ENCODE measurements around the gene SMIM33.

The SMIM33 gene

DNA sequence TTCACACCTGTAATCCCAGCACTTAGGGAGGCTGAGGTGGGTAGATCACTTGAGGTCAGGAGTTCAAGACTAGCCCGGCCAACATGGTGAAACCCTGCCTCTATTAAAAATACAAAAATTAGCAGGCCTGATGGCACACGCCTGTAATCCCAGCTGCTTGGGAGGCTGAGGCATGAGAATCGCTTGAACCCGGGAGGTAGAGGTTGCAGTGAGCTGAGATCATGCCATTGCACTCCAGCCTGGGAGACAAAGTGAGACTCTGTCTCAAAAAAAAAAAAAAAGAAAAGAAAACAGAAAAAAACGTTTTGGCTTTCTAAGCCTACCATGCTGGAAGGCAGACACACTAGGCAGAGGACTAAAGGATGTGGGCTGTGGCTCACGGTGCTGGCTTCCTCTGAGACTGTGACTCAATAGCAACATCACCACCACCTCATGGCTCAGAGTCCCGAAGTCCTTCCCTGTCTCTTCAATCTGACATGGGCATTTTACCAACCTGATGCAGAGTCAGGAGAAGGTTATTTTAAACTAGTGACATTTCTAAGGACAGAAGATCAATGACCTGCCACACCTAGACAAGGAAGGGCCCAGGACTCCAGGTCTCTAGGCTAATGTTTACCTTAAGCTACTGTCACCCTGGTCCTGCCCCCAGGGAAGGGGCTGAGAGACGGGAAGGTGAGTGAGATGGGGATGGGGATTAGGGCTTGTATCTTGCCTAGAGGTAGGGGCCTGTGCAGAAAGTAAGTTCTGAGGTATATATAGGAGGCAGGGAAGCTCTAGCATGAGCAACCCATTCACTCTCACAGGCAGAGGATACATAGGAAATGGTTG, 12.0 kb upstream of the SMIM33 start:
- no peak overlapping the region for H3K56ac ChIP-seq (ENCODE audit: low read length)
- DNase-seq: no peak
- H2BK15ac ChIP-seq (replicated peaks; ENCODE audit: low read depth): no peak overlapping the region

GRCh38 chr5:139459451-139459934, 11.3 kb upstream of the SMIM33 start:
- no CpG with 5 or more reads among the region's 8 CpGs for whole genome bisulfite sequencing (ENCODE audit: extremely low coverage, insufficient coverage, low lambda C conversion rate)
- Histone ChIP-seq H3K18ac (ENCODE audit: low read length) (no peak overlapping the region), H4K5ac (ENCODE audit: low read length) (no peak overlapping the region), H3K4me1 (ENCODE audit: control insufficient read depth, low read depth, low read length) (peaks cover 8% of the 10 kb centered on the region), H3K4ac (ENCODE audit: low read depth, low read length) (no peak overlapping the region), H3K56ac (ENCODE audit: low read length) (no peak overlapping the region), H4K8ac (ENCODE audit: low read depth, low read length) (no peak overlapping the region), H3K9ac (ENCODE audit: low read length) (no peak overlapping the region), H2AK5ac (ENCODE audit: low read length) (no peak overlapping the region), H3K27me3 (ENCODE audit: insufficient read depth, low read length, poor library complexity) (no peaks in the 10 kb centered on the region), H3K23ac (ENCODE audit: low read length) (no peak overlapping the region), H3K79me1 (ENCODE audit: low read length) (no peaks in the 10 kb centered on the region), H3K27ac (ENCODE audit: low read depth, low read length) (no peak overlapping the region), H2BK120ac (ENCODE audit: low read depth, low read length) (no peak overlapping the region), H2BK5ac (ENCODE audit: low read length) (no peak overlapping the region), H3K4me2 (ENCODE audit: low read length) (no peak overlapping the region), H3K79me2 (ENCODE audit: control insufficient read depth, insufficient read depth, low read length) (no peaks in the 10 kb centered on the region), H2BK15ac (replicated peaks; ENCODE audit: low read depth) (no peak overlapping the region), H3K4me3 (ENCODE audit: low read length) (no peak overlapping the region), H3K36me3 (ENCODE audit: control insufficient read depth, insufficient read depth, low read length) (no peaks in the 10 kb centered on the region)
- DNase-seq: no peak

More for the DNA sequence above, 12.0 kb upstream of the SMIM33 start:
- H3K4me1 ChIP-seq (ENCODE audit: control insufficient read depth, low read depth, low read length): peaks cover 8% of the 10 kb centered on the region
- no peak overlapping the region for H3K4me2 ChIP-seq (ENCODE audit: low read length)
- H3K18ac ChIP-seq (ENCODE audit: low read length): no peak overlapping the region
- no peaks in the 10 kb centered on the region for H3K27me3 ChIP-seq (ENCODE audit: insufficient read depth, low read length, poor library complexity)
- H4K5ac ChIP-seq (ENCODE audit: low read length): no peak overlapping the region
- no peak overlapping the region for H3K9ac ChIP-seq (ENCODE audit: low read length)
- no peaks in the 10 kb centered on the region for H3K36me3 ChIP-seq (ENCODE audit: control insufficient read depth, insufficient read depth, low read length)
- H2AK5ac ChIP-seq (ENCODE audit: low read length): no peak overlapping the region
- H4K8ac ChIP-seq (ENCODE audit: low read depth, low read length): no peak overlapping the region
- H3K4me3 ChIP-seq (ENCODE audit: low read length): no peak overlapping the region
- no peak overlapping the region for H2BK120ac ChIP-seq (ENCODE audit: low read depth, low read length)
- H3K79me1 ChIP-seq (ENCODE audit: low read length): no peaks in the 10 kb centered on the region
- no CpG with 5 or more reads among the region's 8 CpGs for WGBS (ENCODE audit: extremely low coverage, insufficient coverage, low lambda C conversion rate)
- H2BK5ac ChIP-seq (ENCODE audit: low read length): no peak overlapping the region
- no peak overlapping the region for H3K27ac ChIP-seq (ENCODE audit: low read depth, low read length)
- no peak overlapping the region for H3K4ac ChIP-seq (ENCODE audit: low read depth, low read length)
- no peak overlapping the region for H3K23ac ChIP-seq (ENCODE audit: low read length)
- H3K79me2 ChIP-seq (ENCODE audit: control insufficient read depth, insufficient read depth, low read length): no peaks in the 10 kb centered on the region

- no peak overlapping the region for H3K18ac ChIP-seq (ENCODE audit: low read length)
- no peak overlapping the region for H3K4ac ChIP-seq (ENCODE audit: low read depth, low read length)
- no peaks in the 10 kb centered on the region for H3K36me3 ChIP-seq (ENCODE audit: control insufficient read depth, insufficient read depth, low read length)
- H2BK15ac ChIP-seq (replicated peaks; ENCODE audit: low read depth): no peak overlapping the region
- no peaks in the 10 kb centered on the region for H3K79me1 ChIP-seq (ENCODE audit: low read length)
- no peaks in the 10 kb centered on the region for H3K27me3 ChIP-seq (ENCODE audit: insufficient read depth, low read length, poor library complexity)
- no peak overlapping the region for H3K27ac ChIP-seq (ENCODE audit: low read depth, low read length)
- H4K8ac ChIP-seq (ENCODE audit: low read depth, low read length): no peak overlapping the region
- no peak overlapping the region for H3K4me2 ChIP-seq (ENCODE audit: low read length)
- H3K79me2 ChIP-seq (ENCODE audit: control insufficient read depth, insufficient read depth, low read length): no peaks in the 10 kb centered on the region
- H3K56ac ChIP-seq (ENCODE audit: low read length): no peak overlapping the region
- no peak overlapping the region for H2BK120ac ChIP-seq (ENCODE audit: low read depth, low read length)
- H4K5ac ChIP-seq (ENCODE audit: low read length): no peak overlapping the region
- no CpG with 5 or more reads among the region's 1 CpG for WGBS (ENCODE audit: extremely low coverage, insufficient coverage, low lambda C conversion rate)
- DNase-seq: no peak
- no peak overlapping the region for H3K9ac ChIP-seq (ENCODE audit: low read length)
- no peak overlapping the region for H2AK5ac ChIP-seq (ENCODE audit: low read length)
- no peak overlapping the region for H3K23ac ChIP-seq (ENCODE audit: low read length)
- H3K4me1 ChIP-seq (ENCODE audit: control insufficient read depth, low read depth, low read length): peaks cover 8% of the 10 kb centered on the region
- H3K4me3 ChIP-seq (ENCODE audit: low read length): no peak overlapping the region
- H2BK5ac ChIP-seq (ENCODE audit: low read length): no peak overlapping the region
Observed at GRCh38 chr5:139460455-139460854, 10.3 kb upstream of the SMIM33 start.

- Histone ChIP-seq H2BK15ac (replicated peaks; ENCODE audit: low read depth) (no peak overlapping the region), H2AK5ac (ENCODE audit: low read length) (no peak overlapping the region), H3K4ac (ENCODE audit: low read depth, low read length) (no peak overlapping the region), H3K27ac (ENCODE audit: low read depth, low read length) (no peak overlapping the region), H3K9ac (ENCODE audit: low read length) (no peak overlapping the region), H4K8ac (ENCODE audit: low read depth, low read length) (no peak overlapping the region), H3K4me2 (ENCODE audit: low read length) (no peak overlapping the region), H3K18ac (ENCODE audit: low read length) (no peak overlapping the region), H3K79me2 (ENCODE audit: control insufficient read depth, insufficient read depth, low read length) (no peaks in the 10 kb centered on the region), H3K23ac (ENCODE audit: low read length) (no peak overlapping the region), H2BK5ac (ENCODE audit: low read length) (no peak overlapping the region), H4K5ac (ENCODE audit: low read length) (no peak overlapping the region), H3K79me1 (ENCODE audit: low read length) (no peaks in the 10 kb centered on the region), H3K4me3 (ENCODE audit: low read length) (no peak overlapping the region), H3K27me3 (ENCODE audit: insufficient read depth, low read length, poor library complexity) (no peaks in the 10 kb centered on the region), H2BK120ac (ENCODE audit: low read depth, low read length) (no peak overlapping the region), H3K4me1 (ENCODE audit: control insufficient read depth, low read depth, low read length) (peaks cover 8% of the 10 kb centered on the region), H3K36me3 (ENCODE audit: control insufficient read depth, insufficient read depth, low read length) (no peaks in the 10 kb centered on the region), H3K56ac (ENCODE audit: low read length) (peak overlapping the region; percentile 40)
- no CpG with 5 or more reads among the region's 7 CpGs for WGBS (ENCODE audit: extremely low coverage, insufficient coverage, low lambda C conversion rate)
- no peak for DNase-seq
Observed at GRCh38 chr5:139461176-139461575, 9.6 kb upstream of the SMIM33 start.

DNA sequence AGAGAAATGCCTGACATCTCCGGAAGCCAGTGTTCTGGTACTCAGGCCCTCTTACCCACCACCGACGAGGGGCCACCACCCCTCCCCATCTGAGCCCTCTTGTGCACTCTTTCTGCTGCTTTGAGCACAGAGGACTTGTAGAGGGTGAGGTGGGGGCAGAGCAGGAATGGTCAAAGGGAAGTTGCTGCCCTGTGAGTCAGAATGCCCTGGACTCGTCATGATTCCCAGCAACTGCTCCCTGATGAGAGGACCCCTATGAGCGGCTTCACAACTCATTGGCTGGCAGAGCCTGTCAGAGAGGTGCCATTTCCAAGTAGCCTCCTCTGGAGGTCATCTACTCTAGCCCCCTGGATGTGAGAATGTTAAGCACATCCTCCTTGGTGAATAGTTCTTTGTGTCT, 9.1 kb upstream of the SMIM33 start:
- no peaks in the 10 kb centered on the region for H3K27me3 ChIP-seq (ENCODE audit: insufficient read depth, low read length, poor library complexity)
- peaks cover 8% of the 10 kb centered on the region for H3K4me1 ChIP-seq (ENCODE audit: control insufficient read depth, low read depth, low read length)
- no peak overlapping the region for H3K4ac ChIP-seq (ENCODE audit: low read depth, low read length)
- H4K5ac ChIP-seq (ENCODE audit: low read length): no peak overlapping the region
- H3K27ac ChIP-seq (ENCODE audit: low read depth, low read length): no peak overlapping the region
- no peak overlapping the region for H3K4me2 ChIP-seq (ENCODE audit: low read length)
- no peak overlapping the region for H2BK120ac ChIP-seq (ENCODE audit: low read depth, low read length)
- no peak overlapping the region for H3K9ac ChIP-seq (ENCODE audit: low read length)
- H2BK5ac ChIP-seq (ENCODE audit: low read length): no peak overlapping the region
- WGBS (ENCODE audit: extremely low coverage, insufficient coverage, low lambda C conversion rate): no CpG with 5 or more reads among the region's 5 CpGs
- no peak overlapping the region for H3K18ac ChIP-seq (ENCODE audit: low read length)
- H3K4me3 ChIP-seq (ENCODE audit: low read length): no peak overlapping the region
- H4K8ac ChIP-seq (ENCODE audit: low read depth, low read length): no peak overlapping the region
- peak; percentile 52 for DNase-seq
- H2AK5ac ChIP-seq (ENCODE audit: low read length): no peak overlapping the region
- H3K79me2 ChIP-seq (ENCODE audit: control insufficient read depth, insufficient read depth, low read length): no peaks in the 10 kb centered on the region
- no peaks in the 10 kb centered on the region for H3K79me1 ChIP-seq (ENCODE audit: low read length)
- no peak overlapping the region for H3K56ac ChIP-seq (ENCODE audit: low read length)
- H3K36me3 ChIP-seq (ENCODE audit: control insufficient read depth, insufficient read depth, low read length): no peaks in the 10 kb centered on the region
- no peak overlapping the region for H3K23ac ChIP-seq (ENCODE audit: low read length)
- no peak overlapping the region for H2BK15ac ChIP-seq (replicated peaks; ENCODE audit: low read depth)

Measured in mesendoderm (in vitro differentiated cells).